Measurements from ENCODE around the gene MUSTN1. TPM values are rescaled to one million over a fixed set of nuclear protein-coding genes. Genes with fewer than 3 reads are reported as not detected.

Gene MUSTN1
- total RNA-seq, 2 experiments from 2014 or later: 0.28 to 1.7 TPM

DNA sequence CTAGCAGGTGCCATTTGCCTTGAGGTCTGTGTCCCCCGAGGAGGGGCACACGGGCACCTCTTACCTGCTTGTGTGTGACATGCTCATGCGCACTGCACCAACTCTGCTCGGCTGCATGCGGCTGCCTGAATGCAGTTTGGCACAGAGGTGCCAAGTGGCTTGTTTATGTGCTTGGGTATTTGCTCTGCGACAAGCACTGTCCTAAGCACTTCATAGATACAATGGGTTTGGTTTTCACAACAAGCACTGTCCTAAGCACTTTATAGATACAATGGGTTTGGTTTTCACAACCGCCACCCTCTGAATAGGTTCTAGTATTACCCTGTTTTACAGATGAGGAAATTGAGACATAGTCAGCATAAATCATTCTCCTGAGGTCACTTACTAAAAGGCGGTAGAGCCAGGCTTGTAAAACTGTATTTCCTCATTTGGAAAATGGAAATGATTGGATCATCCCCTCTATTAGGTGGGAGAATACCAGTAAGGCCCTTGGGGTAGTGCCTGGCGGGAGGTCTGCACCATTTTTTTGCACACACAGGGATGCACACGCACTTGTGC is 4.8 kb downstream of the MUSTN1 start:
- Histone ChIP-seq H4K20me1 (ENCODE audit: insufficient read depth, low read length) (no peaks in the 10 kb centered on the region), H3K9me2 (ENCODE audit: insufficient read depth, low read length) (no peaks in the 10 kb centered on the region), H3K79me2 (ENCODE audit: insufficient read depth, low read depth, low read length) (no peaks in the 10 kb centered on the region), H2AFZ (ENCODE audit: low read length) (no peak overlapping the region), H3K4me3 (ENCODE audit: low read depth, low read length, poor library complexity, severe bottlenecking) (no peak overlapping the region), H3K4me2 (ENCODE audit: low read length) (no peak overlapping the region), H3K4me1 (ENCODE audit: insufficient read depth, low read length, poor library complexity, severe bottlenecking) (no peaks in the 10 kb centered on the region), H3K36me3 (ENCODE audit: insufficient read depth, low read length) (no peaks in the 10 kb centered on the region), H3K27ac (ENCODE audit: low read depth, low read length, poor library complexity, severe bottlenecking) (no peak overlapping the region), H3K9me3 (ENCODE audit: low read length) (no peaks in the 10 kb centered on the region)
- no TSS peak for BruUV-seq (replicated peaks)
- CTCF ChIA-PET (ENCODE audit: unreplicated experiment): no interaction called here
- TF ChIP-seq EZH2phosphoT487 (IDR thresholded peaks at IDR 0.05; ENCODE audit: borderline replicate concordance, low read depth, low read length): no peak
- TF ChIP-seq, protein P1, sequence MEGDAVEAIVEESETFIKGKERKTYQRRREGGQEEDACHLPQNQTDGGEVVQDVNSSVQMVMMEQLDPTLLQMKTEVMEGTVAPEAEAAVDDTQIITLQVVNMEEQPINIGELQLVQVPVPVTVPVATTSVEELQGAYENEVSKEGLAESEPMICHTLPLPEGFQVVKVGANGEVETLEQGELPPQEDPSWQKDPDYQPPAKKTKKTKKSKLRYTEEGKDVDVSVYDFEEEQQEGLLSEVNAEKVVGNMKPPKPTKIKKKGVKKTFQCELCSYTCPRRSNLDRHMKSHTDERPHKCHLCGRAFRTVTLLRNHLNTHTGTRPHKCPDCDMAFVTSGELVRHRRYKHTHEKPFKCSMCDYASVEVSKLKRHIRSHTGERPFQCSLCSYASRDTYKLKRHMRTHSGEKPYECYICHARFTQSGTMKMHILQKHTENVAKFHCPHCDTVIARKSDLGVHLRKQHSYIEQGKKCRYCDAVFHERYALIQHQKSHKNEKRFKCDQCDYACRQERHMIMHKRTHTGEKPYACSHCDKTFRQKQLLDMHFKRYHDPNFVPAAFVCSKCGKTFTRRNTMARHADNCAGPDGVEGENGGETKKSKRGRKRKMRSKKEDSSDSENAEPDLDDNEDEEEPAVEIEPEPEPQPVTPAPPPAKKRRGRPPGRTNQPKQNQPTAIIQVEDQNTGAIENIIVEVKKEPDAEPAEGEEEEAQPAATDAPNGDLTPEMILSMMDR (conservative IDR thresholded peaks at IDR 0.05; ENCODE audit: low read length): no peak
- intact Hi-C loops (cut with micrococcal nuclease; ENCODE audit: unreplicated experiment): no loop called here
- POLR2A ChIA-PET: no interaction called here
- no peak for DNase-seq (ENCODE audit: low spot score)

DNA sequence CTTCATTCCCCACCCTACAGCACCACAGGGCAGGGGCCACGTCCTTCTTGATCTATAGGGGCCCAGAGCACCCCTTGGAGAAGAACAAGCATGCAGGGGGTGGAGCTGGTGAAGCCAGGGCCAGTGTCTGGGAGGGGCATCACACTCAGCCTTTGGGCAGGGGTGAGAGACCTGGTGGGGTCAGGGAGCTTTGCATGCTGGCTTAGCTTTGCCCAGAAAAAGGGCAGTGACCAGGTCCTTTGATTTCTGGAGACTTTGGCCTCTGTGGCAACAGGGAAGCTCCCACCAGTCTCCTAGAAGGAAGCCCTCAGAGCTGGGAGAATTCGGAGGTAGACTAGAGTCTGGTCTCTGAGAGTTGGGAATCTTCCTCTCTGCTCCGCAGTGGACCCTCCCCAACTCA is 5.3 kb downstream of the MUSTN1 start:
- Histone ChIP-seq H3K4me2 (ENCODE audit: low read length) (no peak overlapping the region), H2AFZ (ENCODE audit: low read length) (no peak overlapping the region), H3K4me1 (ENCODE audit: insufficient read depth, low read length, poor library complexity, severe bottlenecking) (no peaks in the 10 kb centered on the region), H3K36me3 (ENCODE audit: insufficient read depth, low read length) (no peaks in the 10 kb centered on the region), H3K4me3 (ENCODE audit: low read depth, low read length, poor library complexity, severe bottlenecking) (no peak overlapping the region), H3K79me2 (ENCODE audit: insufficient read depth, low read depth, low read length) (no peaks in the 10 kb centered on the region), H3K9me3 (ENCODE audit: low read length) (no peaks in the 10 kb centered on the region), H3K27ac (ENCODE audit: low read depth, low read length, poor library complexity, severe bottlenecking) (no peak overlapping the region), H3K9me2 (ENCODE audit: insufficient read depth, low read length) (no peaks in the 10 kb centered on the region), H4K20me1 (ENCODE audit: insufficient read depth, low read length) (no peaks in the 10 kb centered on the region)
- ChIA-PET CTCF (ENCODE audit: unreplicated experiment) (no interaction called here), POLR2A (no interaction called here)
- TF ChIP-seq, protein P1 (conservative IDR thresholded peaks at IDR 0.05; ENCODE audit: low read length): no peak
- TF ChIP-seq EZH2phosphoT487 (IDR thresholded peaks at IDR 0.05; ENCODE audit: borderline replicate concordance, low read depth, low read length): no peak
- intact Hi-C loops (cut with micrococcal nuclease; ENCODE audit: unreplicated experiment): no loop called here
- no TSS peak for BruUV-seq (replicated peaks)
- DNase-seq (ENCODE audit: low spot score): no peak

DNA sequence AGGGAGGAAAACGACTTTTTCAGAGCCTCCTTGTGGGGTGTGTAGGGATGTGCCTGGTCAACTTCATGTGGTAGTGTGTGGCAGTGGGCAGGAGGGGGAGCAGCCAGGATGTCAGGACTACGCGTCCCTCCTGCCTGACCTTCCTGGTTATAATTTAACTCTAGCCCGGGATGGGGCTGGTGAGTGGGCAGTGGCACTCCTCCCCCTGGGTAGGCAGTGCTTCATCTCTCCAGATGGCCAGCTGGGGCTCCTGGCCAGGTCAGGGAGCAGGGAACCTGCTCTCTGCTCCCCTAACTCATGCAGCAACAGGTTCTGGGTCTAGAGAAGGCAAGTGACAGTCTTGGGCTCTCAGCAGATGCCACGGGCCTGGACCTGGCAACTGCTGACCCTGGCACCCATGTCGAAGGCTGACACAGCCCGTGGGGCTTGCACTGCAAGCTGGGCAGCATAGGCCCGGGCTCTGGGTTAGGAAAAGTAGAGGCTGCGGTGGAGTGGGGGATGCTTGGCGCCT is 6.9 kb downstream of the MUSTN1 start:
- intact Hi-C loops (cut with micrococcal nuclease; ENCODE audit: unreplicated experiment): no loop called here
- no peak for DNase-seq (ENCODE audit: low spot score)
- Histone ChIP-seq H3K4me3 (ENCODE audit: low read depth, low read length, poor library complexity, severe bottlenecking) (no peak overlapping the region), H3K9me2 (ENCODE audit: insufficient read depth, low read length) (no peaks in the 10 kb centered on the region), H3K4me2 (ENCODE audit: low read length) (no peak overlapping the region), H3K27ac (ENCODE audit: low read depth, low read length, poor library complexity, severe bottlenecking) (no peak overlapping the region), H2AFZ (ENCODE audit: low read length) (no peak overlapping the region), H3K9me3 (ENCODE audit: low read length) (no peaks in the 10 kb centered on the region), H3K4me1 (ENCODE audit: insufficient read depth, low read length, poor library complexity, severe bottlenecking) (no peaks in the 10 kb centered on the region), H4K20me1 (ENCODE audit: insufficient read depth, low read length) (no peaks in the 10 kb centered on the region), H3K36me3 (ENCODE audit: insufficient read depth, low read length) (no peaks in the 10 kb centered on the region), H3K79me2 (ENCODE audit: insufficient read depth, low read depth, low read length) (no peaks in the 10 kb centered on the region)
- no TSS peak for BruUV-seq (replicated peaks)
- ChIA-PET POLR2A (no interaction called here), CTCF (ENCODE audit: unreplicated experiment) (no interaction called here)
- TF ChIP-seq, protein P1 (conservative IDR thresholded peaks at IDR 0.05; ENCODE audit: low read length): no peak
- TF ChIP-seq EZH2phosphoT487 (IDR thresholded peaks at IDR 0.05; ENCODE audit: borderline replicate concordance, low read depth, low read length): no peak

Data from OCI-LY7 (cell line).